Body of pancreas (tissue), 4 donors: ENCODE results near the gene NDFIP2.

Experiments used
- POLR2A ChIP-seq, 3 donors: fragments of 450-650 bp; IDR thresholded peaks; one replicate each; pipeline ENCODE4 v1.6.1; 2016; ENCODE audit warnings: antibody characterized with exemption in 3 of 3, mild to moderate bottlenecking in 2 of 3
- TF ChIP-seq, protein P1 (sequence below), 7 experiments: fragments of 450-650 bp in 4 of 7; fragments of 200-600 bp in 3 of 7; sonication (generic) in 3 of 7; IDR thresholded peaks; one replicate each; pipeline ENCODE4 v1.5.1; 2016 to 2019; ENCODE audit warnings: antibody characterized with exemption in 7 of 7

DNA sequence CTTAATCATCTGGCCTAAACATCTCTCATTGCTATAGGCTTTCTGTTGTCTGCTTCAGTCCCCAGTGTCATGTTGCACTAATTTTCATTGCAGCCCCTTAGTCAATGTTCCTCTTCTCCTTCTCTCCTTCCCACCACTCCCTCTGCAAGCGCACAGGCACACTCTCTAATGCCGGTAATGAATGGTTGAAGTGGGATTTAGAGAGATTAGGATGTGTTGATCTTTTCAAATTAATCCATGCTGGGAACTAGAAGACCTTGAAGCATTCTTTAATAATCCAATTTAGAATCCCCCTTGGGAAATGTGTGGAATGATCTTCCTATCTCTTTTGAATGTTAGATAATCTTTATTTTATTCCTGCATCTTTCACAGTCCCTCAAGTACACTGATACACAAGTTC lies 33.2 kb upstream of the NDFIP2 start:
- TF ChIP-seq, protein P1, sequence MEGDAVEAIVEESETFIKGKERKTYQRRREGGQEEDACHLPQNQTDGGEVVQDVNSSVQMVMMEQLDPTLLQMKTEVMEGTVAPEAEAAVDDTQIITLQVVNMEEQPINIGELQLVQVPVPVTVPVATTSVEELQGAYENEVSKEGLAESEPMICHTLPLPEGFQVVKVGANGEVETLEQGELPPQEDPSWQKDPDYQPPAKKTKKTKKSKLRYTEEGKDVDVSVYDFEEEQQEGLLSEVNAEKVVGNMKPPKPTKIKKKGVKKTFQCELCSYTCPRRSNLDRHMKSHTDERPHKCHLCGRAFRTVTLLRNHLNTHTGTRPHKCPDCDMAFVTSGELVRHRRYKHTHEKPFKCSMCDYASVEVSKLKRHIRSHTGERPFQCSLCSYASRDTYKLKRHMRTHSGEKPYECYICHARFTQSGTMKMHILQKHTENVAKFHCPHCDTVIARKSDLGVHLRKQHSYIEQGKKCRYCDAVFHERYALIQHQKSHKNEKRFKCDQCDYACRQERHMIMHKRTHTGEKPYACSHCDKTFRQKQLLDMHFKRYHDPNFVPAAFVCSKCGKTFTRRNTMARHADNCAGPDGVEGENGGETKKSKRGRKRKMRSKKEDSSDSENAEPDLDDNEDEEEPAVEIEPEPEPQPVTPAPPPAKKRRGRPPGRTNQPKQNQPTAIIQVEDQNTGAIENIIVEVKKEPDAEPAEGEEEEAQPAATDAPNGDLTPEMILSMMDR (IDR thresholded peaks at IDR 0.05), result no peak
- TF ChIP-seq POLR2A (IDR thresholded peaks at IDR 0.05), result no peak
